AG08395 (cell line): Measurements from ENCODE around the gene NEK5.
A peak's percentile ranks its signal among the peaks of the same experiment; 100 is the strongest.
"Not testable (repeated sequence)": the region's sequence is repeated elsewhere in the genome, so short reads cannot be mapped to it uniquely, and the experiment has no call there.

Source experiments
- DNase-seq: peaks from one replicate; pipeline ENCODE4 v3.0.0; 2012; ENCODE audit warnings: mixed read lengths, low spot score

NEK5 gene

GRCh38 chr13:52141299-52141698 is 12.4 kb upstream of the NEK5 start:
- DNase-seq = no peak

GRCh38 chr13:52137489-52137888 is 8.6 kb upstream of the NEK5 start:
- DNase-seq = no peak

DNA sequence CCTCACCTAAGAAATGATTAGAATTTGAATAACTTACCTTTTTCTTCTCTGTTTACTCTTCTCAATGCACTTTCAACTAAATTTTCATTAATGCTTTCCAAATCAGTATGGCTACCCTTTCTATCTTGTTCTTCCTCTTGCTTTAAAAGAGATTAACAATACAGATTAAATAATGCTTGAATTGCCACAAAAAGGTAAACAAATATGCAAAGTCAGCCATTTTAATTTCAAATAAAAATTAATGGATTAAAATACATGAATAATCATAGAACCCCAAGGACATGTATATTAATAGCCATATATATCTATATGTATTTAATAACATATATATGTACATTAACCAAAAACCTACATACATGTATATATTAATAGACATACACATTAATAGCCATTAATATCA is 7.9 kb upstream of the NEK5 start:
- no peak for DNase-seq

DNA sequence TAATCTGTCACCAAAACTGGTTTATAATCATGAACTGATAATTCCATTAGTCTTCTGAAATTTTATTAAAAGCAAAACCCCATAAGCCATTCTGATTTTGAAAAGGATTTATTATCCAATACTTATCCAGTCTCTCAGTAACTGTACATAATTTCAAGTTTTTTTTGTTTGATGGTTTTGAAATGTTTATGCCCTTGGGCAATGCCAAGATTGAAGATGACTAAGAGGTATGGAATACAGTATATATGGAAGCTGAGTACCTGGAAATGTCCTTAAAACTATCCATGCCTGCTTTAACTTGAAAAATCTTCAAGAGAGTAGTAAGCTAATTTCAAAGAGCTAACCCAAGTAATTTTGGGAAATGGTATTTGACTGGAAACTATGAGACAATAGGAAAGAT is 1.8 kb upstream of the NEK5 start:
- DNase-seq = no peak

DNA sequence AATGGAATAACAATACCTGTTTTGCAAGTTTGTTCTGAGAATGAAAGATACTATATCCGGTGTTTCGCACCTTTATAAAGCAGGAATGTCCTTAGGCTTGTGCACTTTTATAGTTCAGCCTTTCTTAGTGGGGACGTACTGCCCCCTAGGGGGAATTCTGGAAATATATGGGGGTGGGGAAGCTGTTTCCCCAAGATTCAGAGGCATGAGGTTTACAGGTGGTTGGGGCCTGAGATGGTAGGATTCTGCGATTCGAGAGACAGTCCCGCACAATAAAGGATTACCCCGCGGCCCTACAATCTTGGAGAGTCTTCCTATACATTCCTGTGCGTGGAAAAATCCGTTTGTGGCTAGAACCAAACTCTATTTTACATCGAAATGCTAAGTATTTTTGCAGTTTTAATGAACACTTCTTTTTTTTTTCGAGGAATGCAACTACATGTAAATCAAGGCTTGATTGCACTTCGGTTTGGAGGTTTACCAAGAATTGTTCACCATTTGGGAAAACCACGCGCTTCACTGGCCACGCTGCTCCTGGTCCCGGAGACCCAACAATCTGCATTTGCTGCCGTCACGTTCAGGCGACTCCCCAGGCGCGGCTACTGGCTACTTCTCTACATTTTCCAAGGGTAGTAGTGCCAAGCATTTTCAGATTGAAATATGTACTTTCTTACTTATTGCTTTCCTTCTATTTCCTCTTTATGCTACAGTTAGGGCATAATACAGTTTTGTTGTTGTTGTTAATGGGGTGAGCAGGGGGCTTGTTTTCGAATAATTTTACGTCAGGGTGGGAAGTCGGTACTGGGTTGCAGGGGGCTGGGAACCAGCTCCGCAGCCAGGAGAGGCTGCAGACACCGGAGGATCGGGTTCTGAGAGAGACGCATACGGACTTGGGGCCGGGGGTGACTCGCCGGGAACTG is 830 bp downstream of the NEK5 start:
- DNase-seq = peak; percentile 77

DNA sequence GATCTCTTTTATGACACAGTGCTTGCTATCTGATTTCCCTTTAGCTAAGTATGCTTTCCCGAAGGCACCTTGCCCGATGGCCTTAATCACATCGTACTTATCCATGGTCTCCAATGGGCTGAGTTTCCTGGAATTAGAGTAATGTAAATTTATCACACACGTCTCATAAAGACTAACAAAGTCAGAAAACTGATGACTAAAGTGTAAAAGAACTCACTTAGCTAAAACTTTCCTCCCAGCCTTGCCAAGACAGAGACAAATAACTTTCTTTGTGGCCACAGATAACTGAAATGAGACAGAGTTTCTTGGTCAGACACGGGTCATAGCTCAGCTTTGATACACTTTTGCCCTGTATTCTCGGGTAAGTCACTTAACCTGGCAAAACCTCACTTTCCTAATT is 1.5 kb downstream of the NEK5 start:
- DNase-seq = no peak

DNA sequence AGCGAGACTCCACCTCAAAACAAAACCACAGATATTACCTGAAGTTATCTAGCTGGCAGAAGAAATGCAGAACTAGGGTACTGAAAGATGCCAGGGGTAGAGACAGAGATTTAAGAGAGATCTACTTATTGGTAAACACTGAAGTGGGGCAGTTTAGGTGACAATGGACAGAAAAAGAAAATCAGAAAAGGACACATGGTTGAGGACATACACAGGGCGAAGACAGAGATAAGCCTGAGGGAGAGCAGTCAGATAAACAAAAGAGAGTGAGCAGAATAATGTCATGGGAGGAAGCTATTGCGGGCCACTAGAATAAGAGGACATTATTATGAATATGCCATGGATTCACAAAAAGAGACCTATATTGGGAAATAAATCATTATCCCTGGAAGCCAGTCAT is 3.3 kb downstream of the NEK5 start:
- DNase-seq = no peak

DNA sequence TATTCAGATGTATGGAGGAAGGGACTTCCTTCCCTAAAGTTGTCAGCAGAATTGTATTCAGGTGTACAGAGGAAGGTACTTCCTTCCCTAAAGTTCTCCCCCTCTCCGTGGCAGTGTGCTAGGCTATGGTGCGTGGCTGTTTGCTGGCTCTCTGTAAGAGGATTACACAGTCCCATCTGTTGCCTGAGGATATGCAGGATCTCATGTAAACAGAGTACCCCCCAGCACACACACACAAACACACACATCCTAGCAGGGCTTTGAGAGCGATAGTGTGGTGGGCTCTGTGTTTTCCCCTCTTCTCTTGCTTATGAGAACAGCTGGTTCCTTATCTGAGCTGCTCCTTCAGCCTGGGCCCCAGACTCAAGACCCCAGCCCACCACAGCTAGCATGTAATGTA is 10.3 kb downstream of the NEK5 start:
- DNase-seq = no peak

- no peak for DNase-seq
These were observed 10.8 kb downstream of the NEK5 start for GRCh38 chr13:52118095-52118494.

DNA sequence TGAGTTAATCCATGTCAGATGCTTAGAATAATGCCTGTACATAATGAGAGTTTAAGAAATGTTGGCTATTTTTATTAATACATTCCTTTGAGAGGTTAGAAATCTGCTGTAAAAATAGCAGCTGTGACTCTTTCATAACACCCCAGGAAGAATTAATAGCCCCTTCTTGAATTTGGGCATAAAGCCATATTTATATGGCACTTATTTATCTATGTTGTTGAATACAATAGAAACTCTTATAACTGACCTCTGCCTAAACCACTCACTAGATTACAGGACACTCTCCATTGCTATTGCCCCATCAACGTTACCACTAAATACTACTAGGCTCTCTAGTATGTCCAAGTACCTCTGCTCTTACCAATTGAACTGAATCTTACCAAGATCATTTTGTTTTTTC is 16.3 kb downstream of the NEK5 start:
- DNase-seq = no peak

- no peak for DNase-seq
These were observed 19.7 kb downstream of the NEK5 start for GRCh38 chr13:52109116-52109670.

DNA sequence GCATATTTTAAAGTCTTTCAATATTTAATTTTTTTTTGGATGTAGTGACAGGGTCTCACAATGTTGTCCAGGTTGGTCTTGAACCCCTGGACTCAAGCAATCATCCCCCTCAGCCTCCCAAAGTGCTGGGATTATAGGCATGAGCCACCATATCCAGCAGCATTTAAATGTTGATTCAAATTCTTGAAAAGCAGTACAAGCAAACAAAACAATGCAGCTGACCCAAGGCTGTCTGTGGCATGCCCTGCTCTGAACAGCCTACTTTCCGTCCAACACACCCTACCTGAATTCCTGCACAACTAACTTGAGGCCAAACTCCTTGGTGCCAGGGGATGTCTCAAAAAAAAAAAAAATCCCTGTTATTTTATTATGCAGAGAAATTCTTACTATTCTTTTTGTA is 23.0 kb downstream of the NEK5 start:
- no peak for DNase-seq

DNA sequence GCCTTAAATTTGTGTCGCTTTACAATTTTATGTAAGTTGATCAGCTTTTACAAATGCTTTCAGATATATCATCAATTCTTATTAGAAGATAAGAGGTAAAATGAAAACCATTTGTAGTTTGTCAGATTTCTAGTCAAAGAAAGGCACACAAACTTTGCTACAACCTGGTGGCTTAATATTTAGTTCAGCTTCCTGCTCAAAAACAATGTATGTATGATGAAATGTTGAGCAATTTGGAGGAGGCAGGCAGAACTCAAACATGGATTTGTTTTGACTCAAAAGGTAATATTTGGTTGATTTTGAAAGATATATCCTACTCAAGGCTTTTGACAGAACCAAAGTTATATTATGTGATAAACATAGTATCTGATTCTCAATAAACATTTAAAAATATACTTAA is 24.2 kb downstream of the NEK5 start:
- DNase-seq = no peak

- DNase-seq = no peak
These were observed 25.5 kb downstream of the NEK5 start for GRCh38 chr13:52103386-52103785.

GRCh38 chr13:52102423-52102822 is 26.4 kb downstream of the NEK5 start:
- DNase-seq = not testable (repeated sequence)

- DNase-seq = no peak
These were observed 31.7 kb downstream of the NEK5 start for GRCh38 chr13:52097197-52097596.

GRCh38 chr13:52096748-52097147 is 32.1 kb downstream of the NEK5 start:
- DNase-seq = no peak

GRCh38 chr13:52096062-52096461 is 32.8 kb downstream of the NEK5 start:
- DNase-seq = no peak

DNA sequence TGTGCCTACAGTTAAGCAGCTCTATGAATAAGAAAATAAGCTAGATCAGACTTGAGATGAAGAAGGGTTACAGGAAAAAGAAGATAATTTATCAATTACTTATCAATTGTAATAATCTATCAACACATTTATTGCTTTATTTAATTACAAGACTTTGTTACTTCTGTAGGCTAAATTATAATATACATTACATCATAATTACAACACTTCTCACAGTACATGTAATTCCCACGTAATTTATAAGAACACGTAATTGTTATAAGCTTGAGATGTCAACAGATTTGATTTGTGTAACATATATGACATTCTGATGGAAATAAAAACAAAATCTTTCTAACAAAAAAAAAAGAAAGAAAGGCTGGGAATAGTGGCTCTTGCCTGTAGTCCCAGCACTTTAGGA is 36.8 kb downstream of the NEK5 start:
- no peak for DNase-seq

DNA sequence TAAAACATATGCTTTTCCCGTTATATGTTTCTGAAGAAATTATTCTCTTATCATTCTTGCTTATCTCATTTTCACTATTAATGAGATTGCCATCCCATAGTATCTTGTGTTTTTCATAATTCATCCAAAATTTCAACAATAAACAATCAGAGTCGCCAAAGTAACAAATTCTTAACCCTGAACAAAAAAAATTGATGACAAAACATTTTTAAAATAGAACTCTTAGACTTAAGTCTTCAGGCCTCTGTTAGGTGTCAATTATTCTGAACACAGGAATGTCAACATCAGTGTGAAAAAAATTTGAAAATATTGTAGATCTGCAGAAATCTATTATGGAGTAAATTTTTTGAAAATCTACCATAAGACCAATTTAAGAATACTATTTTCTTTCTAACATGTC is 37.4 kb downstream of the NEK5 start:
- no peak for DNase-seq

- DNase-seq = peak; percentile 81
These were observed 43.5 kb downstream of the NEK5 start for GRCh38 chr13:52085421-52085820.

- DNase-seq = not testable (repeated sequence)
These were observed 43.9 kb downstream of the NEK5 start for GRCh38 chr13:52084981-52085380.

GRCh38 chr13:52082601-52083000 is 46.3 kb downstream of the NEK5 start:
- DNase-seq = no peak

DNA sequence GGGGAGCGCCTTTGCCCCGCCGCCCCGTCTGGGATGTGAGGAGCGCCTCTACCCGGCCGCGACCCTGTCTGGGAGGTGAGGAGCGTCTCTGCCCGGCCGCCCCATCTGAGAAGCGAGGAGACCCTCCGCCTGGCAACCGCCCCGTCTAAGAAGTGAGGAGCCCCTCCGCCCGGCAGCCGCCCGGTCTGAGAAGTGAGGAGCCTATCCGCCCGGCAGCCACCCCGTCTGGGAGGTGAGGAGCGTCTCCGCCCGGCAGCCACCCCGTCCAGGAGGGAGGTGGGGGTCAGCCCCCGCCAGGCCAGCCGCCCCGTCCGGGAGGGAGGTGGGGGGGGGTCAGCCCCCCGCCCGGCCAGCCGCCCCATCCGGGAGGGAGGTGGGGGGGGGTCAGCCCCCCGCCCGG is 49.0 kb downstream of the NEK5 start:
- not testable (repeated sequence) for DNase-seq
